ENCODE results near the gene ACSL5. TPM values are rescaled to one million over a fixed set of nuclear protein-coding genes. Genes with fewer than 3 reads are reported as not detected.

ACSL5 gene
- total and polyA plus RNA-seq, 4 donors = 15.0 to 201 (median 43.5) TPM

- Histone ChIP-seq H3K9ac (ENCODE audit: low read depth in 1 of 2, low read length in 2 of 2) (no peak overlapping the region), H3K36me3 (ENCODE audit: control insufficient read depth in 4 of 4, insufficient read depth in 3 of 4, low read depth in 1 of 4, low read length in 3 of 4) (no peaks in the 10 kb centered on the region), H3K27me3 (ENCODE audit: control insufficient read depth in 4 of 4, insufficient read depth in 4 of 4, low read length in 3 of 4) (no peaks in the 10 kb centered on the region), H3K9me3 (ENCODE audit: control insufficient read depth in 4 of 4, low read length in 3 of 4) (no peaks in the 10 kb centered on the region), H3K4me1 (ENCODE audit: control insufficient read depth in 4 of 4, insufficient read depth in 4 of 4, low read length in 3 of 4) (peaks cover 0 to 12% (median 5%) of the 10 kb centered on the region in 4 donors), H3K27ac (ENCODE audit: low read depth in 1 of 2, low read length in 2 of 2) (no peak overlapping the region), H3K4me3 (ENCODE audit: low read depth in 1 of 3, low read length in 3 of 3) (no peak overlapping the region)
- no peak for DNase-seq (ENCODE audit: low spot score)
- TF ChIP-seq RXRA (IDR thresholded peaks at IDR 0.05) = no peak
- no peak for TF ChIP-seq CTCF (IDR thresholded peaks at IDR 0.05; ENCODE audit: low read depth, low read length, missing input control)
- TF ChIP-seq FOXA2 (IDR thresholded peaks at IDR 0.05) = no peak
- TF ChIP-seq ATF3 (IDR thresholded peaks at IDR 0.05) = no peak
- TF ChIP-seq REST (IDR thresholded peaks at IDR 0.05) = no peak
- TF ChIP-seq EGR1 (IDR thresholded peaks at IDR 0.05; ENCODE audit: low read depth in 2 of 2) = no peak
- WGBS = 72% methylated on average over 5 of the region's 5 CpGs
Observed at GRCh38 chr10:112335111-112335867, 38.6 kb upstream of the ACSL5 start.

GRCh38 chr10:112335868-112336265 lies 38.0 kb upstream of the ACSL5 start:
- H3K4me1 ChIP-seq (ENCODE audit: control insufficient read depth in 4 of 4, insufficient read depth in 4 of 4, low read length in 3 of 4) = peaks cover 0 to 12% (median 5%) of the 10 kb centered on the region in 4 donors

More at GRCh38 chr10:112335868-112336265, 38.0 kb upstream of the ACSL5 start:
- Histone ChIP-seq H3K36me3 (ENCODE audit: control insufficient read depth in 4 of 4, insufficient read depth in 3 of 4, low read depth in 1 of 4, low read length in 3 of 4) (no peaks in the 10 kb centered on the region), H3K27me3 (ENCODE audit: control insufficient read depth in 4 of 4, insufficient read depth in 4 of 4, low read length in 3 of 4) (no peaks in the 10 kb centered on the region), H3K9me3 (ENCODE audit: control insufficient read depth in 4 of 4, low read length in 3 of 4) (no peaks in the 10 kb centered on the region), H3K9ac (ENCODE audit: low read depth in 1 of 2, low read length in 2 of 2) (no peak overlapping the region), H3K4me3 (ENCODE audit: low read depth in 1 of 3, low read length in 3 of 3) (no peak overlapping the region), H3K27ac (ENCODE audit: low read depth in 1 of 2, low read length in 2 of 2) (no peak overlapping the region)
- 21% methylated on average over 4 of the region's 4 CpGs for WGBS
- peak; percentile 36 for TF ChIP-seq YY1 (IDR thresholded peaks at IDR 0.05)
- no peak for TF ChIP-seq EGR1 (IDR thresholded peaks at IDR 0.05; ENCODE audit: low read depth in 2 of 2)
- no peak for TF ChIP-seq MAX (IDR thresholded peaks at IDR 0.05)
- TF ChIP-seq FOXA1 (IDR thresholded peaks at IDR 0.05) = no peak
- TF ChIP-seq NR2F2 (IDR thresholded peaks at IDR 0.05) = no peak
- no peak for TF ChIP-seq TAF1 (conservative IDR thresholded peaks at IDR 0.05)
- peak; percentile 37 for TF ChIP-seq SP1 (IDR thresholded peaks at IDR 0.05)
- no peak for TF ChIP-seq GABPA (IDR thresholded peaks at IDR 0.05 in 1 of 2, conservative IDR thresholded peaks at IDR 0.05 in 1 of 2)
- TF ChIP-seq RXRA (IDR thresholded peaks at IDR 0.05) = peak in 1 of 2 donors; percentile 8
- no peak for TF ChIP-seq ATF3 (IDR thresholded peaks at IDR 0.05)
- TF ChIP-seq HNF4G (IDR thresholded peaks at IDR 0.05) = peak; percentile 29
- TF ChIP-seq HNF4A (conservative IDR thresholded peaks at IDR 0.05) = peak; percentile 55 to 66
- DNase-seq (ENCODE audit: low spot score) = no peak

Data from liver (tissue), 9 donors.